HepG2 (cell line): ENCODE results near the gene RHOBTB1. TPM values are rescaled to one million over a fixed set of nuclear protein-coding genes. Genes with fewer than 3 reads are reported as not detected.

Experiments used
- ATAC-seq: fragments of 200-7000 bp; cut with Tn5 transposase; 3 replicates; pipeline ENCODE4 v1.9.1; 2020; ENCODE audit warnings: mild to moderate bottlenecking, moderate library complexity
- BruUV-seq: library from RNA; stranded (reverse); fragments of 400-500 nt; replicated peaks from 2 replicates; lab custom pipeline; 2021; lab: Mats Ljungman, UMichigan
- CTCF ChIA-PET: fragments of 300-600 bp; formaldehyde crosslinking; extraction: SDS; loops from one replicate; lab custom pipeline; 2021; ENCODE audit warnings: low total read pairs, inconsistent platforms, low intra/inter-chr PET ratio; lab: Yijun Ruan, JAX
- POLR2A ChIA-PET: fragments of 350-600 bp; sonication (Branson Sonifier 250); formaldehyde crosslinking; loops from one replicate; lab custom pipeline; 2020; ENCODE audit warnings: antibody characterized with exemption, inconsistent platforms; lab: Yijun Ruan, JAX
- DNase-seq: peaks from one replicate; pipeline ENCODE4 v3.0.0-alpha.2; 2015; ENCODE audit warnings: low spot score
- FAIRE-seq: peaks from 3 replicates; lab custom pipeline; 2011; peaks lifted over from hg19 to GRCh38; lab: Jason Lieb, UNC
- H2AFZ ChIP-seq: one replicate; pipeline ENCODE4 v1.6.1; 2011; ENCODE audit warnings: low read length, inconsistent platforms
- H3K27ac ChIP-seq: fragments of 300-600 bp; 3 replicates; pipeline ENCODE4 v1.8.0; 2011; ENCODE audit warnings: mixed run types, mild to moderate bottlenecking, mixed read lengths, low read length, inconsistent platforms; ENCODE audit not compliant: insufficient read depth; ENCODE audit errors: extremely low read length
- H3K27me3 ChIP-seq, 2 experiments: fragments of 200-600 bp in 1 of 2; 2 replicates in 1 of 2; 3 replicates in 1 of 2; pipeline versions ENCODE4 v1.6.0 to v1.8.0; 2011; ENCODE audit warnings: low read length in 2 of 2, mild to moderate bottlenecking in 2 of 2, moderate library complexity in 2 of 2, inconsistent platforms in 1 of 2; ENCODE audit not compliant: insufficient read depth in 2 of 2, control insufficient read depth in 1 of 2
- H3K36me3 ChIP-seq, 2 experiments: fragments of 200-600 bp in 1 of 2; replicated peaks in 1 of 2; 2 replicates in 1 of 2; 3 replicates in 1 of 2; pipeline versions ENCODE4 v1.5.1 to v1.8.0; 2011; ENCODE audit warnings: low read length in 2 of 2, inconsistent platforms in 1 of 2; ENCODE audit not compliant: insufficient read depth in 2 of 2, control insufficient read depth in 1 of 2
- H3K4me1 ChIP-seq: 2 replicates; pipeline ENCODE4 v1.5.1; 2012; ENCODE audit warnings: low read length, inconsistent platforms; ENCODE audit not compliant: insufficient read depth
- H3K4me2 ChIP-seq: 2 replicates; pipeline ENCODE4 v1.6.0; 2011; ENCODE audit warnings: low read depth, low read length, inconsistent platforms
- H3K4me3 ChIP-seq, 3 experiments: fragments of 200-600 bp in 1 of 3; sonication (generic), shearing (Covaris generic) in 1 of 3; replicated peaks in 1 of 3; 2 replicates each; pipeline ENCODE4 v1.5.1; 2011 to 2016; ENCODE audit warnings: low read length in 3 of 3, inconsistent platforms in 2 of 3, low read depth in 2 of 3, mild to moderate bottlenecking in 2 of 3, control low read depth in 1 of 3, mixed read lengths in 1 of 3; ENCODE audit not compliant: insufficient read depth in 1 of 3
- H3K79me2 ChIP-seq: one replicate; pipeline ENCODE4 v1.6.1; 2011; ENCODE audit warnings: low read length, inconsistent platforms; ENCODE audit not compliant: insufficient read depth
- H3K9ac ChIP-seq: 2 replicates; pipeline ENCODE4 v1.6.0; 2011; ENCODE audit warnings: mild to moderate bottlenecking, low read depth, low read length, inconsistent platforms; ENCODE audit not compliant: insufficient read depth
- H3K9me3 ChIP-seq: 2 replicates; pipeline ENCODE4 v1.5.1; 2012; ENCODE audit warnings: mild to moderate bottlenecking, low read length
- H4K20me1 ChIP-seq: 2 replicates; pipeline ENCODE4 v1.6.0; 2011; ENCODE audit warnings: inconsistent platforms, mild to moderate bottlenecking, low read length, moderate library complexity; ENCODE audit not compliant: insufficient read depth
- EHMT2 ChIP-seq: fragments of 200-600 bp; sonication (generic); IDR thresholded peaks from 2 replicates; pipeline ENCODE4 v1.7.0; 2017; ENCODE audit warnings: antibody characterized with exemption, low read depth, low read length, borderline replicate concordance
- SMC3 ChIP-seq: IDR thresholded peaks from 2 replicates; pipeline ENCODE4 v1.6.1; 2011; ENCODE audit warnings: low read length, improper control_type of control experiment
- STAG1 ChIP-seq: sonication (generic); formaldehyde crosslinking; IDR thresholded peaks from 2 replicates; pipeline ENCODE4 v1.4.0; 2020; ENCODE audit warnings: missing genetic modification reagents
- WGBS: methylation state at CpG from one replicate; pipeline ENCODE4 v1.1.6; 2017; ENCODE audit warnings: low lambda C conversion rate; 5-methylcytosine and 5-hydroxymethylcytosine counted together
- in situ Hi-C: cut with HindIII; loops from 2 replicates; pipeline ENCODE4 v1.10.0; 2017; ENCODE audit warnings: low pct_unique_long_range_greater_than_20kb; ENCODE audit not compliant: extremely low pct_ligation_motif_present
- intact Hi-C: fragments of 100-400 bp; cut with micrococcal nuclease; formaldehyde crosslinking; loops from one replicate; pipeline ENCODE4 v1.10.0; 2022; ENCODE audit not compliant: unreplicated experiment
- polyA plus RNA-seq, 8 experiments: library from polyadenylated mRNA; depleted of rRNA in 3 of 8; stranded (reverse) in 7 of 8; unstranded in 1 of 8; fragments of >200 nt; fragmentation: Illumina TruSeq in 4 of 8; extraction: Trizol in 4 of 8; gene quantifications; 2 replicates each; pipeline versions ENCODE4 v1.2.1 to v1.2.3, GENCODE V29; 2011 to 2016; ENCODE audit warnings: low read depth in 4 of 8, missing spikeins in 1 of 8, mixed read lengths in 1 of 8; ENCODE audit not compliant: insufficient read depth in 1 of 8
- total RNA-seq, 5 experiments: library from RNA; depleted of rRNA; stranded (reverse); fragments of >200 nt; fragmentation: Illumina TruSeq; extraction: Trizol; gene quantifications; 2 replicates each; pipeline ENCODE4 v1.2.3, GENCODE V29; 2016; ENCODE audit warnings: low read depth in 1 of 5
- TF ChIP-seq, protein P1 (sequence below): sonication (generic); formaldehyde crosslinking; IDR thresholded peaks from 2 replicates; pipeline ENCODE4 v1.5.0; 2020; ENCODE audit warnings: mild to moderate bottlenecking, missing genetic modification reagents, moderate library complexity
- TF ChIP-seq, protein P2 (sequence below), 2 experiments: sonication (generic) in 1 of 2; formaldehyde crosslinking in 1 of 2; IDR thresholded peaks; 2 replicates each; pipeline versions ENCODE4 v1.5.1 to v1.6.1; 2011 to 2020; ENCODE audit warnings: borderline replicate concordance in 1 of 2, low read depth in 1 of 2, low read length in 1 of 2, mild to moderate bottlenecking in 1 of 2, missing genetic modification reagents in 1 of 2, moderate library complexity in 1 of 2
- TF ChIP-seq, protein P3 (sequence below): sonication (generic); formaldehyde crosslinking; IDR thresholded peaks from 2 replicates; pipeline ENCODE4 v1.4.0; 2020; ENCODE audit warnings: missing genetic modification reagents

Gene RHOBTB1
- total and polyA plus RNA-seq, 2 of the 13 experiments (the other 11 are each of a cell fraction or from before 2014, with no cell fraction given) = 18.8 to 59.5 TPM

- Histone ChIP-seq H3K9me3 (no peaks in the 10 kb centered on the region), H3K79me2 (no peaks in the 10 kb centered on the region), H3K4me2 (no peak overlapping the region), H3K9ac (no peak overlapping the region), H3K27ac (no peak overlapping the region), H3K4me3 (no peak overlapping the region), H3K4me1 (no peaks in the 10 kb centered on the region), H3K36me3 (peaks cover 14 to 42% of the 10 kb centered on the region in 2 experiments), H2AFZ (no peak overlapping the region), H3K27me3 (no peaks in the 10 kb centered on the region), H4K20me1 (no peaks in the 10 kb centered on the region)
- TF ChIP-seq, protein P1, sequence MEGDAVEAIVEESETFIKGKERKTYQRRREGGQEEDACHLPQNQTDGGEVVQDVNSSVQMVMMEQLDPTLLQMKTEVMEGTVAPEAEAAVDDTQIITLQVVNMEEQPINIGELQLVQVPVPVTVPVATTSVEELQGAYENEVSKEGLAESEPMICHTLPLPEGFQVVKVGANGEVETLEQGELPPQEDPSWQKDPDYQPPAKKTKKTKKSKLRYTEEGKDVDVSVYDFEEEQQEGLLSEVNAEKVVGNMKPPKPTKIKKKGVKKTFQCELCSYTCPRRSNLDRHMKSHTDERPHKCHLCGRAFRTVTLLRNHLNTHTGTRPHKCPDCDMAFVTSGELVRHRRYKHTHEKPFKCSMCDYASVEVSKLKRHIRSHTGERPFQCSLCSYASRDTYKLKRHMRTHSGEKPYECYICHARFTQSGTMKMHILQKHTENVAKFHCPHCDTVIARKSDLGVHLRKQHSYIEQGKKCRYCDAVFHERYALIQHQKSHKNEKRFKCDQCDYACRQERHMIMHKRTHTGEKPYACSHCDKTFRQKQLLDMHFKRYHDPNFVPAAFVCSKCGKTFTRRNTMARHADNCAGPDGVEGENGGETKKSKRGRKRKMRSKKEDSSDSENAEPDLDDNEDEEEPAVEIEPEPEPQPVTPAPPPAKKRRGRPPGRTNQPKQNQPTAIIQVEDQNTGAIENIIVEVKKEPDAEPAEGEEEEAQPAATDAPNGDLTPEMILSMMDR (CRISPR knock-in tag) = peak; percentile 62
- TF ChIP-seq SMC3 (peak; percentile 77), STAG1 (CRISPR knock-in tag) (peak; percentile 67), EHMT2 (no peak)
- TF ChIP-seq, protein P2, sequence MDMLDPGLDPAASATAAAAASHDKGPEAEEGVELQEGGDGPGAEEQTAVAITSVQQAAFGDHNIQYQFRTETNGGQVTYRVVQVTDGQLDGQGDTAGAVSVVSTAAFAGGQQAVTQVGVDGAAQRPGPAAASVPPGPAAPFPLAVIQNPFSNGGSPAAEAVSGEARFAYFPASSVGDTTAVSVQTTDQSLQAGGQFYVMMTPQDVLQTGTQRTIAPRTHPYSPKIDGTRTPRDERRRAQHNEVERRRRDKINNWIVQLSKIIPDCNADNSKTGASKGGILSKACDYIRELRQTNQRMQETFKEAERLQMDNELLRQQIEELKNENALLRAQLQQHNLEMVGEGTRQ (IDR thresholded peaks at IDR 0.05; ENCODE audit: low read depth, low read length) = no peak
- TF ChIP-seq, protein P2 (CRISPR knock-in tag; IDR thresholded peaks at IDR 0.05; ENCODE audit: borderline replicate concordance) = no peak
- TF ChIP-seq, protein P3, sequence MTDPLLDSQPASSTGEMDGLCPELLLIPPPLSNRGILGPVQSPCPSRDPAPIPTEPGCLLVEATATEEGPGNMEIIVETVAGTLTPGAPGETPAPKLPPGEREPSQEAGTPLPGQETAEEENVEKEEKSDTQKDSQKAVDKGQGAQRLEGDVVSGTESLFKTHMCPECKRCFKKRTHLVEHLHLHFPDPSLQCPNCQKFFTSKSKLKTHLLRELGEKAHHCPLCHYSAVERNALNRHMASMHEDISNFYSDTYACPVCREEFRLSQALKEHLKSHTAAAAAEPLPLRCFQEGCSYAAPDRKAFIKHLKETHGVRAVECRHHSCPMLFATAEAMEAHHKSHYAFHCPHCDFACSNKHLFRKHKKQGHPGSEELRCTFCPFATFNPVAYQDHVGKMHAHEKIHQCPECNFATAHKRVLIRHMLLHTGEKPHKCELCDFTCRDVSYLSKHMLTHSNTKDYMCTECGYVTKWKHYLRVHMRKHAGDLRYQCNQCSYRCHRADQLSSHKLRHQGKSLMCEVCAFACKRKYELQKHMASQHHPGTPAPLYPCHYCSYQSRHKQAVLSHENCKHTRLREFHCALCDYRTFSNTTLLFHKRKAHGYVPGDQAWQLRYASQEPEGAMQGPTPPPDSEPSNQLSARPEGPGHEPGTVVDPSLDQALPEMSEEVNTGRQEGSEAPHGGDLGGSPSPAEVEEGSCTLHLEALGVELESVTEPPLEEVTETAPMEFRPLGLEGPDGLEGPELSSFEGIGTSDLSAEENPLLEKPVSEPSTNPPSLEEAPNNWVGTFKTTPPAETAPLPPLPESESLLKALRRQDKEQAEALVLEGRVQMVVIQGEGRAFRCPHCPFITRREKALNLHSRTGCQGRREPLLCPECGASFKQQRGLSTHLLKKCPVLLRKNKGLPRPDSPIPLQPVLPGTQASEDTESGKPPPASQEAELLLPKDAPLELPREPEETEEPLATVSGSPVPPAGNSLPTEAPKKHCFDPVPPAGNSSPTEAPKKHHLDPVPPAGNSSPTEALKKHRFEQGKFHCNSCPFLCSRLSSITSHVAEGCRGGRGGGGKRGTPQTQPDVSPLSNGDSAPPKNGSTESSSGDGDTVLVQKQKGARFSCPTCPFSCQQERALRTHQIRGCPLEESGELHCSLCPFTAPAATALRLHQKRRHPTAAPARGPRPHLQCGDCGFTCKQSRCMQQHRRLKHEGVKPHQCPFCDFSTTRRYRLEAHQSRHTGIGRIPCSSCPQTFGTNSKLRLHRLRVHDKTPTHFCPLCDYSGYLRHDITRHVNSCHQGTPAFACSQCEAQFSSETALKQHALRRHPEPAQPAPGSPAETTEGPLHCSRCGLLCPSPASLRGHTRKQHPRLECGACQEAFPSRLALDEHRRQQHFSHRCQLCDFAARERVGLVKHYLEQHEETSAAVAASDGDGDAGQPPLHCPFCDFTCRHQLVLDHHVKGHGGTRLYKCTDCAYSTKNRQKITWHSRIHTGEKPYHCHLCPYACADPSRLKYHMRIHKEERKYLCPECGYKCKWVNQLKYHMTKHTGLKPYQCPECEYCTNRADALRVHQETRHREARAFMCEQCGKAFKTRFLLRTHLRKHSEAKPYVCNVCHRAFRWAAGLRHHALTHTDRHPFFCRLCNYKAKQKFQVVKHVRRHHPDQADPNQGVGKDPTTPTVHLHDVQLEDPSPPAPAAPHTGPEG (CRISPR knock-in tag) = no peak
- peak; percentile 43 for DNase-seq
- peak; percentile 54 for FAIRE-seq
- ATAC-seq = peak; percentile 98
- POLR2A ChIA-PET = no interaction called here
- BruUV-seq = no TSS peak
- 90% methylated on average over 6 of the region's 6 CpGs for WGBS
- in situ Hi-C loops = no loop called here
- CTCF ChIA-PET = interaction anchor here (2.5 kb wide), 1 partner anchor 80 kb away, joined by 8 read pairs; no protein-coding TSS in a partner anchor
- intact Hi-C loops = loop anchor here (1.0 kb wide), 1 partner anchor 81 kb away; no protein-coding TSS in a partner anchor
Measured at GRCh38 chr10:60883187-60883586, 60.8 kb downstream of the RHOBTB1 start.
